Heart left ventricle (tissue), 13 donors: Measurements from ENCODE around the gene SETD2.

Experiments
- CTCF ChIP-seq, 12 donors: fragments of 200-600 bp; sonication (generic) in 4 of 12; IDR thresholded peaks; one replicate each; pipeline versions ENCODE4 v1.5.0 to v1.8.0; 2018 to 2022; ENCODE audit warnings: antibody characterized with exemption in 12 of 12, mild to moderate bottlenecking in 5 of 12
- POLR2A ChIP-seq, 2 donors: fragments of 450-650 bp; IDR thresholded peaks; one replicate each; pipeline ENCODE4 v1.6.1; 2017; ENCODE audit warnings: antibody characterized with exemption in 2 of 2, mild to moderate bottlenecking in 2 of 2, moderate library complexity in 2 of 2
- donor health status: ischemic (EF 13 %, LVEDD 7.1; RV severe dilation, severe dysfunction).
- donor health status: DM: no; HTN: yes; CAD: no.
- donor health status: DM: no; HTN: no; CAD: no.
- donor health status: ischemic (EF 25% LVEDD 6.9; RV normal size, moderate dysfunction).
- donor health status: ischemic (EF 25% LVEDD 5.7; RV mildly dilated, moderate dysfunction).
- donor health status: ischemic (EF 35%, LVEDD 5.7; RV mildly dilated, moderate dysfunction).
- donor health status: nonischemic (EF 11% LVEDD 7.7; RV severe dilation, severe dysfunction).
- donor health status: DM: yes; HTN: yes; CAD: no.
- donor health status: PGD.
- donor health status: ischemic (EF 29% LVEDD 5.4; RV normal size, mild dysfunction).
- donor health status: nonischemic (EF 23%, LVEDD 6.1; RV moderate dilation, normal function).

- no peak for TF ChIP-seq CTCF (IDR thresholded peaks at IDR 0.05)
- no peak for TF ChIP-seq POLR2A (IDR thresholded peaks at IDR 0.05)
These were observed 46.0 kb downstream of the SETD2 start for GRCh38 chr3:47117807-47118364.
